ENCODE measurements around the gene ECT2L. TPM values are rescaled to one million over a fixed set of nuclear protein-coding genes. Genes with fewer than 3 reads are reported as not detected.
A peak's percentile ranks its signal among the peaks of the same experiment; 100 is the strongest.

ECT2L gene
- total and polyA plus RNA-seq, 2 donors (not counting 3 experiments of a cell fraction or from before 2014, with no cell fraction given) = not detected

- dilution Hi-C loops (cut with MboI; ENCODE audit: extremely low pct_ligation_motif_present, low sequenced_read_pairs) (no loop called here), intact Hi-C loops (cut with micrococcal nuclease) (loop anchor here (2.0 kb wide), 1 partner anchor 44 kb away; no protein-coding TSS in a partner anchor)
- peak overlapping the region; percentile 37 for H3K4me2 ChIP-seq (ENCODE audit: insufficient read depth, low read length)
- no TSS peak for BruUV-seq (replicated peaks)
- H4K20me1 ChIP-seq (replicated peaks; ENCODE audit: control insufficient read depth, extremely low read depth, insufficient read depth, low read length) = no peaks in the 10 kb centered on the region
- H3K27ac ChIP-seq (ENCODE audit: insufficient read depth, low read depth, low read length) = peak overlapping the region; percentile 61
- peaks cover 37% of the 10 kb centered on the region for H3K4me1 ChIP-seq (ENCODE audit: control insufficient read depth, extremely low read depth, insufficient read depth, low read length)
- DNase-seq (ENCODE audit: low read depth, low spot score) = peak; percentile 84
- peak overlapping the region; percentile 57 for H2AFZ ChIP-seq (ENCODE audit: low read depth, low read length)
- ChIA-PET CTCF (interaction anchor here (0.7 to 8.0 kb wide), 7 partner anchors 18 to 595 kb away, joined by 3 to 91 read pairs (median 3); no protein-coding TSS in a partner anchor), POLR2A (interaction anchor here (0.7 kb wide), 1 partner anchor 91 kb away, joined by 3 read pairs; no protein-coding TSS in a partner anchor)
- no peaks in the 10 kb centered on the region for H3K9me1 ChIP-seq (replicated peaks; ENCODE audit: control insufficient read depth, extremely low read depth, insufficient read depth, low read length)
- H3K27me3 ChIP-seq (ENCODE audit: control insufficient read depth in 2 of 2, insufficient read depth in 2 of 2, low read length in 2 of 2) = no peaks in the 10 kb centered on the region
- no peaks in the 10 kb centered on the region for H3K79me2 ChIP-seq (ENCODE audit: control insufficient read depth, insufficient read depth, low read length)
- no peaks in the 10 kb centered on the region for H3K9me3 ChIP-seq (replicated peaks; ENCODE audit: control insufficient read depth, insufficient read depth, low read length)
- H3K4me3 ChIP-seq (replicated peaks in 1 of 3; ENCODE audit: insufficient read depth in 1 of 3, low read depth in 1 of 3, low read length in 3 of 3) = no peak overlapping the region
- no peak for TF ChIP-seq CTCF (IDR thresholded peaks at IDR 0.05; ENCODE audit: extremely low read depth in 1 of 2, insufficient read depth in 1 of 2, low read depth in 1 of 2, low read length in 2 of 2)
- peak; percentile 81 for TF ChIP-seq GATA2 (IDR thresholded peaks at IDR 0.05; ENCODE audit: insufficient read depth, insufficient read length, low read depth, low read length)
- TF ChIP-seq POLR2AphosphoS5 (IDR thresholded peaks at IDR 0.05; ENCODE audit: insufficient read depth, low read depth, low read length) = peak; percentile 27
- no peak overlapping the region for H3K9ac ChIP-seq (replicated peaks; ENCODE audit: extremely low read depth, insufficient read depth, low read length)
- H3K36me3 ChIP-seq (ENCODE audit: control insufficient read depth in 2 of 2, extremely low read depth in 1 of 2, insufficient read depth in 2 of 2, low read length in 2 of 2) = no peaks in the 10 kb centered on the region
- FAIRE-seq = peak; percentile 93
Observed at GRCh38 chr6:138769102-138769676, 26.7 kb upstream of the ECT2L start.

All from endothelial cell of umbilical vein (primary cell).